K562 (cell line): Measurements from ENCODE around the gene ATXN8OS. TPM values are rescaled to one million over a fixed set of nuclear protein-coding genes. Genes with fewer than 3 reads are reported as not detected.

Source experiments
- ASH1L ChIP-seq: fragments of 450-650 bp; IDR thresholded peaks from 2 replicates; pipeline ENCODE4 v1.6.1; 2018; ENCODE audit warnings: borderline replicate concordance, mild to moderate bottlenecking, low read depth; ENCODE audit not compliant: partially characterized antibody
- DACH1 ChIP-seq: fragments of 450-650 bp; IDR thresholded peaks from 2 replicates; pipeline ENCODE4 v1.6.1; 2018; ENCODE audit not compliant: partially characterized antibody
- DLX4 ChIP-seq: fragments of 250-450 bp; sonication (Bioruptor Pico); IDR thresholded peaks from 2 replicates; pipeline ENCODE4 v1.6.1; 2021; ENCODE audit warnings: mild to moderate bottlenecking
- KDM2B ChIP-seq: fragments of 250-450 bp; sonication (Bioruptor Pico); IDR thresholded peaks from 2 replicates; pipeline ENCODE4 v1.8.0; 2021; ENCODE audit warnings: mild to moderate bottlenecking, moderate library complexity
- POLR2G ChIP-seq: fragments of 200-400 bp; formaldehyde crosslinking; IDR thresholded peaks from 2 replicates; pipeline ENCODE4 v1.6.1; 2017; ENCODE audit warnings: low read depth, mild to moderate bottlenecking, antibody characterized with exemption, low read length, moderate library complexity
- SFPQ ChIP-seq: fragments of 200-400 bp; formaldehyde crosslinking; IDR thresholded peaks from 2 replicates; pipeline ENCODE4 v1.6.1; 2017; ENCODE audit warnings: mild to moderate bottlenecking, low read depth, low read length, moderate library complexity
- polyA plus RNA-seq, 8 experiments: library from polyadenylated mRNA; depleted of rRNA in 4 of 8; stranded (reverse) in 5 of 8; unstranded in 3 of 8; fragments of >200 nt; fragmentation: Nextera tagmentation in 2 of 8; fragmentation: Illumina TruSeq in 1 of 8; extraction: Ambion mirVana in 2 of 8; extraction: Trizol in 1 of 8; gene quantifications; 2 replicates each; pipeline versions ENCODE4 v1.2.1 to v1.2.3, GENCODE V29; 2011 to 2014; ENCODE audit warnings: inconsistent platforms in 1 of 8, missing spikeins in 1 of 8
- total RNA-seq, 7 experiments: library from RNA; depleted of rRNA in 6 of 7; stranded (reverse); fragments of >200 nt in 6 of 7; fragmentation: Illumina TruSeq in 2 of 7; extraction: Trizol in 2 of 7; gene quantifications; 2 replicates each; pipeline versions ENCODE4 v1.2.1 to v1.2.3, GENCODE V29; 2011 to 2021; ENCODE audit warnings: low replicate concordance in 1 of 7
- TF ChIP-seq, protein P1 (sequence below): fragments of 450-650 bp; formaldehyde crosslinking; IDR thresholded peaks from 2 replicates; pipeline ENCODE4 v1.4.0; 2022; ENCODE audit warnings: mild to moderate bottlenecking, moderate library complexity

The ATXN8OS gene
- total and polyA plus RNA-seq, 9 of the 15 experiments (the other 6 are each of a cell fraction or from before 2014, with no cell fraction given) = not detected

DNA sequence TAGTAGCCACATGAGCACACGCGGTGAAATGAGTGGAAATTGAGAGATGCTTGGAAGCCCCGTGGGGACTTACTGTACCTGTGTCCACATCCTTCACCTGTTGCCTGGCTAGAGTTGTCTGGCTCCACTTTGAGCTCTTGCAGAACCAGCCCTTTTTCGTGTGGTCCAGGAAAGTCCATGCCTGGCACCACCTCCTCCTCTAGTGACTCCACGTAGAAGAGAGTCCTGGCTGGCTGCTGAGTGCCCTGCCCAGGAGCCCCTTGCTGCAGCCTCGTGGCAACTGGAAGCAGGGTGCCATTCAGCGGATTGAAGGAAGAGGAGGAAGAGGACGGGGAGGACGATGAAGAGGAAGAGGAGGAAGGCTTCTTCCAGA lies 515 bp upstream of the ATXN8OS start (continued):
- TF ChIP-seq, protein P1, sequence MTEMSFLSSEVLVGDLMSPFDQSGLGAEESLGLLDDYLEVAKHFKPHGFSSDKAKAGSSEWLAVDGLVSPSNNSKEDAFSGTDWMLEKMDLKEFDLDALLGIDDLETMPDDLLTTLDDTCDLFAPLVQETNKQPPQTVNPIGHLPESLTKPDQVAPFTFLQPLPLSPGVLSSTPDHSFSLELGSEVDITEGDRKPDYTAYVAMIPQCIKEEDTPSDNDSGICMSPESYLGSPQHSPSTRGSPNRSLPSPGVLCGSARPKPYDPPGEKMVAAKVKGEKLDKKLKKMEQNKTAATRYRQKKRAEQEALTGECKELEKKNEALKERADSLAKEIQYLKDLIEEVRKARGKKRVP (CRISPR knock-in tag) = no peak
- no peak for TF ChIP-seq DLX4
- TF ChIP-seq ASH1L = no peak
- TF ChIP-seq SFPQ = no peak
- TF ChIP-seq DACH1 = no peak
- no peak for TF ChIP-seq KDM2B (CRISPR knock-in tag)
- no peak for TF ChIP-seq POLR2G
